ENCODE data around the gene RAD51B.

RAD51B gene

GRCh38 chr14:68513137-68513536 is 693.6 kb downstream of the RAD51B start:
- TF ChIP-seq CTCF (conservative IDR thresholded peaks at IDR 0.05; ENCODE audit: low read depth, low read length): no peak
- DNase-seq (ENCODE audit: low read depth): no peak
- H3K4me3 ChIP-seq (ENCODE audit: low read length): no peak overlapping the region

GRCh38 chr14:68513838-68514607 is 694.4 kb downstream of the RAD51B start:
- no peak for DNase-seq (ENCODE audit: low read depth)
- no peak for TF ChIP-seq CTCF (conservative IDR thresholded peaks at IDR 0.05; ENCODE audit: low read depth, low read length)
- no peak overlapping the region for H3K4me3 ChIP-seq (ENCODE audit: low read length)

GRCh38 chr14:68514608-68515194 is 695.1 kb downstream of the RAD51B start:
- DNase-seq (ENCODE audit: low read depth): no peak
- H3K4me3 ChIP-seq (ENCODE audit: low read length): no peak overlapping the region
- TF ChIP-seq CTCF (conservative IDR thresholded peaks at IDR 0.05; ENCODE audit: low read depth, low read length): no peak

- no peak for TF ChIP-seq CTCF (conservative IDR thresholded peaks at IDR 0.05; ENCODE audit: low read depth, low read length)
- no peak overlapping the region for H3K4me3 ChIP-seq (ENCODE audit: low read length)
- DNase-seq (ENCODE audit: low read depth): no peak
Observed at GRCh38 chr14:68516342-68516741, 696.8 kb downstream of the RAD51B start.

GRCh38 chr14:68518166-68518565 is 698.6 kb downstream of the RAD51B start:
- H3K4me3 ChIP-seq (ENCODE audit: low read length): no peak overlapping the region
- TF ChIP-seq CTCF (conservative IDR thresholded peaks at IDR 0.05; ENCODE audit: low read depth, low read length): no peak
- DNase-seq (ENCODE audit: low read depth): no peak

- no peak for TF ChIP-seq CTCF (conservative IDR thresholded peaks at IDR 0.05; ENCODE audit: low read depth, low read length)
- no peak for DNase-seq (ENCODE audit: low read depth)
- H3K4me3 ChIP-seq (ENCODE audit: low read length): no peak overlapping the region
Observed at GRCh38 chr14:68518761-68519670, 699.4 kb downstream of the RAD51B start.
